Epidermal melanocyte (primary cell): Measurements from ENCODE around the gene TBCE.
A peak's percentile ranks its signal among the peaks of the same experiment; 100 is the strongest.

Experiments used
- DNase-seq: peaks from one replicate; pipeline ENCODE4 v3.0.0; 2011; ENCODE audit warnings: low spot score; ENCODE audit not compliant: insufficient read length

TBCE gene

GRCh38 chr1:235367000-235367908, at the start of gene TBCE:
TSS of gene TBCE (plus strand) at chr1:235367427. CDS start at chr1:235380050, 12,623 bp downstream.
- DNase-seq: peak; percentile 95

GRCh38 chr1:235319255-235319654, 48.0 kb upstream of the TBCE start:
- no peak for DNase-seq

- DNase-seq: no peak
Measured at GRCh38 chr1:235320521-235321179, 46.6 kb upstream of the TBCE start.

GRCh38 chr1:235324296-235324695, 42.9 kb upstream of the TBCE start:
- no peak for DNase-seq

- DNase-seq: no peak
Measured at GRCh38 chr1:235325139-235325538, 42.1 kb upstream of the TBCE start.

GRCh38 chr1:235325854-235326253, 41.4 kb upstream of the TBCE start:
- DNase-seq: no peak

- DNase-seq: no peak
Measured at GRCh38 chr1:235326719-235327558, 40.3 kb upstream of the TBCE start.

- no peak for DNase-seq
Measured at GRCh38 chr1:235327559-235328270, 39.5 kb upstream of the TBCE start, which contains the start of gene ARID4B. TSS of gene ARID4B (minus strand) at chr1:235328179. CDS start at chr1:235326919, 1,260 bp downstream.

- DNase-seq: peak; percentile 93
Measured at GRCh38 chr1:235328271-235329138, 38.7 kb upstream of the TBCE start, which contains the start of gene GGPS1. TSS of gene GGPS1 (plus strand) at chr1:235328570. CDS start at chr1:235335265, 6,695 bp downstream.

GRCh38 chr1:235329139-235329902, 37.9 kb upstream of the TBCE start:
- no peak for DNase-seq

GRCh38 chr1:235330918-235331285, 36.3 kb upstream of the TBCE start:
- DNase-seq: no peak

- no peak for DNase-seq
Measured at GRCh38 chr1:235331401-235331800, 35.8 kb upstream of the TBCE start.

GRCh38 chr1:235336903-235337302, 30.3 kb upstream of the TBCE start:
- DNase-seq: no peak

GRCh38 chr1:235339746-235340145, 27.5 kb upstream of the TBCE start:
- DNase-seq: no peak

GRCh38 chr1:235341334-235341733, 25.9 kb upstream of the TBCE start:
- no peak for DNase-seq

- DNase-seq: no peak
Measured at GRCh38 chr1:235342039-235342438, 25.2 kb upstream of the TBCE start.

- no peak for DNase-seq
Measured at GRCh38 chr1:235342471-235342870, 24.8 kb upstream of the TBCE start.

GRCh38 chr1:235343726-235344125, 23.5 kb upstream of the TBCE start:
- DNase-seq: no peak

GRCh38 chr1:235351441-235351840, 15.8 kb upstream of the TBCE start:
- DNase-seq: peak; percentile 72
